ENCODE results near the gene ARMCX4.

ARMCX4 gene

DNA sequence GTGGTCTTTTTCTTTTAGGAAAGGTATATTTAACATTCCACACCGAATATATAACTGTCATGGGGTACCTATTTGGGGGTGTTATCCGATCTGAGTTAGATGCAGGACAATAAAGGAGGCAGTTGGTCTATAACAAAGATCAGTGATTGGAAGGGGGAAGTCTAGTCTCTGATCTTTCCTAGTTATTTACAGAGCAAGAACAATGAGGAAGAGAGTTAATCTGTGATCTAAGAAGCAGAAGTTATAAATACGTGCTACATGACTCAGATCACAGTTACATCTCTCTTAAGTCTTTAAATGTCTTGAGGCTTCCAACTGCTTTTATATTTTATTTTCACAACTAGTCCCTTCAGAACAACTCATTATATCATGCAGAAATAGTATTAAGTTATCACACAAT is 33.2 kb upstream of the ARMCX4 start:
- Histone ChIP-seq H3K27ac (peak overlapping the region; percentile 58), H3K4me3 (ENCODE audit: low read depth, low read length) (no peak overlapping the region), H2AFZ (no peak overlapping the region), H3K9ac (no peak overlapping the region), H3K36me3 (ENCODE audit: control insufficient read depth, insufficient read depth, low read length) (no peaks in the 10 kb centered on the region), H3K4me2 (ENCODE audit: low read length) (peak overlapping the region; percentile 43), H3K4me1 (peaks cover 6% of the 10 kb centered on the region), H3K27me3 (ENCODE audit: control insufficient read depth, insufficient read depth, low read length) (no peaks in the 10 kb centered on the region), H3K79me2 (no peaks in the 10 kb centered on the region), H3K9me3 (ENCODE audit: control insufficient read depth, low read length) (no peaks in the 10 kb centered on the region)
- no peak for TF ChIP-seq CTCF (IDR thresholded peaks at IDR 0.05)

DNA sequence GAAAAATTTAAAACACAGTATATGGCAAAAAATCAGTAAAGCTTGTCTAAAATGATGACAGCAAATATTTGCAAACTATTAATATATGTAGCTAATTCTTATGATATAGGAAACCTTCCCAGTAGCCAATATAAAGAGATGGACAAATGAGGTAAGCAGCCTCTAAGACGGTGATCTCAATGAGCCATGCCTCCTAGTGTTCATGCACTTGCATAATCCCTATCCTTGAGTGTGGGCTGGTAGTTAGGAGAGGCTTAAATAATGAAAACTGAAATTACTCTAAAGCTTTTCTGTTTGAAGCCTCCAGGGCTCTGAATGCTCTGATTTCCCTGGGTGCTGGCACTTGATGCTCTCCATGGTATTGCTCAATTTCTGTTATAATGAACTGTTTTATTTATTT is 24.6 kb upstream of the ARMCX4 start:
- Histone ChIP-seq H3K4me2 (ENCODE audit: low read length) (no peak overlapping the region), H3K4me3 (ENCODE audit: low read depth, low read length) (no peak overlapping the region), H3K27ac (no peak overlapping the region), H3K9ac (no peak overlapping the region), H3K79me2 (no peaks in the 10 kb centered on the region), H3K4me1 (no peaks in the 10 kb centered on the region), H2AFZ (no peak overlapping the region), H3K27me3 (ENCODE audit: control insufficient read depth, insufficient read depth, low read length) (no peaks in the 10 kb centered on the region), H3K9me3 (ENCODE audit: control insufficient read depth, low read length) (no peaks in the 10 kb centered on the region), H3K36me3 (ENCODE audit: control insufficient read depth, insufficient read depth, low read length) (no peaks in the 10 kb centered on the region)
- no peak for TF ChIP-seq CTCF (IDR thresholded peaks at IDR 0.05)

GRCh38 chrX:101462892-101463291 is 22.4 kb upstream of the ARMCX4 start:
- Histone ChIP-seq H3K36me3 (ENCODE audit: control insufficient read depth, insufficient read depth, low read length) (no peaks in the 10 kb centered on the region), H3K27ac (no peak overlapping the region), H3K27me3 (ENCODE audit: control insufficient read depth, insufficient read depth, low read length) (no peaks in the 10 kb centered on the region), H3K79me2 (no peaks in the 10 kb centered on the region), H3K4me1 (no peaks in the 10 kb centered on the region), H3K9ac (no peak overlapping the region), H3K9me3 (ENCODE audit: control insufficient read depth, low read length) (no peaks in the 10 kb centered on the region), H3K4me3 (ENCODE audit: low read depth, low read length) (no peak overlapping the region), H3K4me2 (ENCODE audit: low read length) (no peak overlapping the region), H2AFZ (no peak overlapping the region)
- TF ChIP-seq CTCF (IDR thresholded peaks at IDR 0.05), result peak; percentile 8

DNA sequence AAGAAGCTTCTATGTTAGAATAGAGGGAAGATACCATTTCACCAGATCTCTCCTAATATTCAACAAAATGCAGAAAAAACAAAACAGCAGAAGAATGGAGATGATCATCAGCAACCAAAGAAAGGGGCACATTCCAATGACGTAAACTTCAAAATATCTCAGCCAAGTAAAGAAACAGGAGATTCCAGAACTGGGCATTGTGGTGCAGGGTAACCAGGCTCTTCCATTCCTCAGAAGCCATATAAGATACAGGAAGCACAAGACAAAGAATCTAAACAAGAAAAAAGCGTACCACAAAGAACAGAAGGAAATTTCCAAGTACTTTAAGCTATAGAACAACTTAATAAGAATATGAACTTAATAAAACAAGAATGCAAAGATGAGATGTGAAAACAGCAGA is 6.9 kb upstream of the ARMCX4 start:
- no peak overlapping the region for H3K4me2 ChIP-seq (ENCODE audit: low read length)
- no peak overlapping the region for H2AFZ ChIP-seq
- no peaks in the 10 kb centered on the region for H3K9me3 ChIP-seq (ENCODE audit: control insufficient read depth, low read length)
- H3K4me3 ChIP-seq (ENCODE audit: low read depth, low read length), result no peak overlapping the region
- no peaks in the 10 kb centered on the region for H3K36me3 ChIP-seq (ENCODE audit: control insufficient read depth, insufficient read depth, low read length)
- no peaks in the 10 kb centered on the region for H3K79me2 ChIP-seq
- no peaks in the 10 kb centered on the region for H3K4me1 ChIP-seq
- no peaks in the 10 kb centered on the region for H3K27me3 ChIP-seq (ENCODE audit: control insufficient read depth, insufficient read depth, low read length)
- no peak overlapping the region for H3K27ac ChIP-seq
- H3K9ac ChIP-seq, result no peak overlapping the region
- no peak for TF ChIP-seq CTCF (IDR thresholded peaks at IDR 0.05)

DNA sequence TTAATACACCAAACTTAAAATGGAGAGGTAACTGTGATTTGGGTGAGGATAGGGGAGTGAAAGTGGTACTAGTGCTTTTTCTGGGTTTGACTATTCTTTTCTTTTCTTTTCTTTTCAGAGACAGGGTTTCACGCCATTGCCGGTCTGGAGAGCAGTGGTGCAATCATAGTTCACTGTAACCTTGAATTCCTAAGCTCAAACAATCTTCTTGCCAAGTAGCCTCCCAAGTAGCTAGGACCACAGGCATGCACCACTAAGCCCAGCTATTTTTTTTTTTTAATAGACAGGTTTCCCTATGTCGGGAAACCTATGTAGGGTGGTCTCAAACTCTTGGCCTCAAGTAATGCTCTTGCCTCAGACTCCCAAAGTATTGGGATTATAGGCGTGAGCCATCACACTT is 3.0 kb upstream of the ARMCX4 start:
- Histone ChIP-seq H3K4me2 (ENCODE audit: low read length) (no peak overlapping the region), H3K4me3 (ENCODE audit: low read depth, low read length) (no peak overlapping the region), H3K4me1 (no peaks in the 10 kb centered on the region), H3K79me2 (no peaks in the 10 kb centered on the region), H3K9ac (no peak overlapping the region), H3K9me3 (ENCODE audit: control insufficient read depth, low read length) (no peaks in the 10 kb centered on the region), H3K27ac (no peak overlapping the region), H3K36me3 (ENCODE audit: control insufficient read depth, insufficient read depth, low read length) (no peaks in the 10 kb centered on the region), H2AFZ (no peak overlapping the region), H3K27me3 (ENCODE audit: control insufficient read depth, insufficient read depth, low read length) (no peaks in the 10 kb centered on the region)
- TF ChIP-seq CTCF (IDR thresholded peaks at IDR 0.05), result no peak

Measured in parathyroid adenoma (tissue), 2 donors.